Body of pancreas (tissue), 4 donors: ENCODE results near the gene NXNL1.

Experiments
- POLR2A ChIP-seq, 3 donors: fragments of 450-650 bp; IDR thresholded peaks; one replicate each; pipeline ENCODE4 v1.6.1; 2016; ENCODE audit warnings: antibody characterized with exemption in 3 of 3, mild to moderate bottlenecking in 2 of 3
- TF ChIP-seq, protein P1 (sequence below), 7 experiments: fragments of 450-650 bp in 4 of 7; fragments of 200-600 bp in 3 of 7; sonication (generic) in 3 of 7; IDR thresholded peaks; one replicate each; pipeline ENCODE4 v1.5.1; 2016 to 2019; ENCODE audit warnings: antibody characterized with exemption in 7 of 7

DNA sequence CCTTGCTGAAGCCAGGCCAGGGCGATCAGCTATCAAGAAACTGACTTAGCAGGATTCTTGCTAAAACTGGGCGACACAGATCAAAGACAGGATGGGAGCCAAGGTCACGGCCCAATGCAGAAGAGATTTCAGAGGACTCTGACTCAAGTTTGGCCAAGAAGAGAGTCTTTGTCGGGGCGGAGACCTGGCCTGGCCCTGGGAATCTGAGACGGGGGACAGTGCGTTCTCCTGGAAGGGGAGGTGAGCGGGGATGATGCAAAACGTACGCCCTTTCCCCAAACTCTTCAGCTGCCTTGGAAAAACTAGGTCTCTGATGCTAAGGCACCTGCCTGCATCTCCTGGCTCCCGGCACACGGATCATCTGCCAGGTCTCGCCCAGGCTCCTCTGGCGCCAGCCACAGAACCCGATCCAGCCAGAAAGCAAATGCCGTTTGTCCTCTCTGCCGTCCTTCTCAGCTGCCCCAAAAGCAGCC lies 31.0 kb downstream of the NXNL1 start:
- TF ChIP-seq, protein P1, sequence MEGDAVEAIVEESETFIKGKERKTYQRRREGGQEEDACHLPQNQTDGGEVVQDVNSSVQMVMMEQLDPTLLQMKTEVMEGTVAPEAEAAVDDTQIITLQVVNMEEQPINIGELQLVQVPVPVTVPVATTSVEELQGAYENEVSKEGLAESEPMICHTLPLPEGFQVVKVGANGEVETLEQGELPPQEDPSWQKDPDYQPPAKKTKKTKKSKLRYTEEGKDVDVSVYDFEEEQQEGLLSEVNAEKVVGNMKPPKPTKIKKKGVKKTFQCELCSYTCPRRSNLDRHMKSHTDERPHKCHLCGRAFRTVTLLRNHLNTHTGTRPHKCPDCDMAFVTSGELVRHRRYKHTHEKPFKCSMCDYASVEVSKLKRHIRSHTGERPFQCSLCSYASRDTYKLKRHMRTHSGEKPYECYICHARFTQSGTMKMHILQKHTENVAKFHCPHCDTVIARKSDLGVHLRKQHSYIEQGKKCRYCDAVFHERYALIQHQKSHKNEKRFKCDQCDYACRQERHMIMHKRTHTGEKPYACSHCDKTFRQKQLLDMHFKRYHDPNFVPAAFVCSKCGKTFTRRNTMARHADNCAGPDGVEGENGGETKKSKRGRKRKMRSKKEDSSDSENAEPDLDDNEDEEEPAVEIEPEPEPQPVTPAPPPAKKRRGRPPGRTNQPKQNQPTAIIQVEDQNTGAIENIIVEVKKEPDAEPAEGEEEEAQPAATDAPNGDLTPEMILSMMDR (IDR thresholded peaks at IDR 0.05) = no peak
- TF ChIP-seq POLR2A (IDR thresholded peaks at IDR 0.05) = no peak
